H1 (cell line): Measurements from ENCODE around the gene HGFAC. TPM values are rescaled to one million over a fixed set of nuclear protein-coding genes. Genes with fewer than 3 reads are reported as not detected.

Experiments
- CTBP2 ChIP-seq: IDR thresholded peaks from 2 replicates; pipeline ENCODE4 v1.7.0; 2011; ENCODE audit warnings: borderline replicate concordance, mild to moderate bottlenecking, moderate library complexity, mixed read lengths, low read length; ENCODE audit not compliant: insufficient read depth, insufficient read length
- PHF8 ChIP-seq: fragments of 200-600 bp; sonication (generic); conservative IDR thresholded peaks from 2 replicates; pipeline ENCODE4 v1.7.1; 2012; ENCODE audit warnings: low read depth, mild to moderate bottlenecking, inconsistent platforms, low read length, moderate library complexity
- POU5F1 ChIP-seq: IDR thresholded peaks from 2 replicates; pipeline ENCODE4 v1.6.1; 2011; ENCODE audit warnings: low read depth, mild to moderate bottlenecking, low read length, moderate library complexity
- RFX5 ChIP-seq: IDR thresholded peaks from 2 replicates; pipeline ENCODE4 v1.6.1; 2011; ENCODE audit warnings: low read depth, low read length, improper control_type of control experiment, borderline replicate concordance
- TBP ChIP-seq: IDR thresholded peaks from 2 replicates; pipeline ENCODE4 v1.6.1; 2011; ENCODE audit warnings: low read depth, low read length, improper control_type of control experiment
- polyA plus RNA-seq, 7 experiments: library from polyadenylated mRNA; depleted of rRNA in 3 of 7; stranded (reverse) in 5 of 7; unstranded in 2 of 7; fragments of >200 nt in 5 of 7; fragments of 200-250 nt in 2 of 7; gene quantifications; 1 replicate in 5 of 7; 2 replicates in 1 of 7; 4 replicates in 1 of 7; pipeline versions ENCODE4 v1.2.1 to v1.2.3, GENCODE V29; 2011 to 2013; ENCODE audit warnings: missing spikeins in 2 of 7, mixed read lengths in 2 of 7
- total RNA-seq: library from RNA; stranded (reverse); fragmentation: NEBNext Ultra II Directional; extraction: Animal tissue kit (Norgen Biotek cat#: 25700); gene quantifications from 2 replicates; pipeline ENCODE4 v1.2.1, GENCODE V29; 2021
- TF ChIP-seq, protein P1 (sequence below): fragments of 300-600 bp; sonication (generic); IDR thresholded peaks from 2 replicates; pipeline ENCODE4 v1.7.1; 2012; ENCODE audit warnings: low read length, moderate library complexity, mild to moderate bottlenecking, inconsistent platforms; ENCODE audit not compliant: insufficient replicate concordance
- TF ChIP-seq, protein P2 (sequence below), 3 experiments: IDR thresholded peaks; 1 replicate in 2 of 3; 2 replicates in 1 of 3; pipeline versions ENCODE4 v1.5.1 to v1.6.1; 2011; ENCODE audit warnings: low read length in 3 of 3, mild to moderate bottlenecking in 3 of 3, inconsistent platforms in 2 of 3, low read depth in 1 of 3, moderate library complexity in 1 of 3; ENCODE audit not compliant: insufficient read depth in 1 of 3; ENCODE audit errors: control extremely low read depth in 1 of 3

HGFAC gene
- total and polyA plus RNA-seq, 2 of the 8 experiments (the other 6 are each of a cell fraction or from before 2014, with no cell fraction given), result 0.14 to 0.15 TPM

DNA sequence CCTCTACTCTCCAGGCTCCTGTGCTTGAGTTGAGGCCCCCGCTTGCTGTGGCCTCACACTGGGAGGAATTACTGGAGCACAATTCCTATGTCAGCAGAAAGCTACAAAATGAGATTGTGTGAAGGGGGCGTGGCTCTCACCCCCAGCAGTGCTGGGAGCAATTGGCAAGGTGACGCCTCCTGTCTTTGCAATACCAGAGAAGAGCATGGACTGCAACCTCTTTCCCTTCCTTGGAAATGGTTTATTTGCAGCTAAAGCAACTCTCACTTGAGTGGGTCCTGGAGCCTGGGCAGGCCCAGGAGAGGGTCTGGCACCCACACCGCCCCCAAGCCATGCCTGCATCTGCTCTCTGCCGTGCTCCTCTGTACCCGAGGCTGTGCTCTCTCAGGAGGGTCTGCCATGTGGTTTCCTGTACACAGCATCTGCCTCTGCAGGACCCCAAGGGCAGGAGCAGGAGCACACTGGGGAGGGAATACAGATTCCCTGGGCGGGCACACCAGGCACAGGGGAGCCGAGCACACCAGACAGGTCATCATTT lies 32.9 kb upstream of the HGFAC start (continued):
- TF ChIP-seq, protein P1, sequence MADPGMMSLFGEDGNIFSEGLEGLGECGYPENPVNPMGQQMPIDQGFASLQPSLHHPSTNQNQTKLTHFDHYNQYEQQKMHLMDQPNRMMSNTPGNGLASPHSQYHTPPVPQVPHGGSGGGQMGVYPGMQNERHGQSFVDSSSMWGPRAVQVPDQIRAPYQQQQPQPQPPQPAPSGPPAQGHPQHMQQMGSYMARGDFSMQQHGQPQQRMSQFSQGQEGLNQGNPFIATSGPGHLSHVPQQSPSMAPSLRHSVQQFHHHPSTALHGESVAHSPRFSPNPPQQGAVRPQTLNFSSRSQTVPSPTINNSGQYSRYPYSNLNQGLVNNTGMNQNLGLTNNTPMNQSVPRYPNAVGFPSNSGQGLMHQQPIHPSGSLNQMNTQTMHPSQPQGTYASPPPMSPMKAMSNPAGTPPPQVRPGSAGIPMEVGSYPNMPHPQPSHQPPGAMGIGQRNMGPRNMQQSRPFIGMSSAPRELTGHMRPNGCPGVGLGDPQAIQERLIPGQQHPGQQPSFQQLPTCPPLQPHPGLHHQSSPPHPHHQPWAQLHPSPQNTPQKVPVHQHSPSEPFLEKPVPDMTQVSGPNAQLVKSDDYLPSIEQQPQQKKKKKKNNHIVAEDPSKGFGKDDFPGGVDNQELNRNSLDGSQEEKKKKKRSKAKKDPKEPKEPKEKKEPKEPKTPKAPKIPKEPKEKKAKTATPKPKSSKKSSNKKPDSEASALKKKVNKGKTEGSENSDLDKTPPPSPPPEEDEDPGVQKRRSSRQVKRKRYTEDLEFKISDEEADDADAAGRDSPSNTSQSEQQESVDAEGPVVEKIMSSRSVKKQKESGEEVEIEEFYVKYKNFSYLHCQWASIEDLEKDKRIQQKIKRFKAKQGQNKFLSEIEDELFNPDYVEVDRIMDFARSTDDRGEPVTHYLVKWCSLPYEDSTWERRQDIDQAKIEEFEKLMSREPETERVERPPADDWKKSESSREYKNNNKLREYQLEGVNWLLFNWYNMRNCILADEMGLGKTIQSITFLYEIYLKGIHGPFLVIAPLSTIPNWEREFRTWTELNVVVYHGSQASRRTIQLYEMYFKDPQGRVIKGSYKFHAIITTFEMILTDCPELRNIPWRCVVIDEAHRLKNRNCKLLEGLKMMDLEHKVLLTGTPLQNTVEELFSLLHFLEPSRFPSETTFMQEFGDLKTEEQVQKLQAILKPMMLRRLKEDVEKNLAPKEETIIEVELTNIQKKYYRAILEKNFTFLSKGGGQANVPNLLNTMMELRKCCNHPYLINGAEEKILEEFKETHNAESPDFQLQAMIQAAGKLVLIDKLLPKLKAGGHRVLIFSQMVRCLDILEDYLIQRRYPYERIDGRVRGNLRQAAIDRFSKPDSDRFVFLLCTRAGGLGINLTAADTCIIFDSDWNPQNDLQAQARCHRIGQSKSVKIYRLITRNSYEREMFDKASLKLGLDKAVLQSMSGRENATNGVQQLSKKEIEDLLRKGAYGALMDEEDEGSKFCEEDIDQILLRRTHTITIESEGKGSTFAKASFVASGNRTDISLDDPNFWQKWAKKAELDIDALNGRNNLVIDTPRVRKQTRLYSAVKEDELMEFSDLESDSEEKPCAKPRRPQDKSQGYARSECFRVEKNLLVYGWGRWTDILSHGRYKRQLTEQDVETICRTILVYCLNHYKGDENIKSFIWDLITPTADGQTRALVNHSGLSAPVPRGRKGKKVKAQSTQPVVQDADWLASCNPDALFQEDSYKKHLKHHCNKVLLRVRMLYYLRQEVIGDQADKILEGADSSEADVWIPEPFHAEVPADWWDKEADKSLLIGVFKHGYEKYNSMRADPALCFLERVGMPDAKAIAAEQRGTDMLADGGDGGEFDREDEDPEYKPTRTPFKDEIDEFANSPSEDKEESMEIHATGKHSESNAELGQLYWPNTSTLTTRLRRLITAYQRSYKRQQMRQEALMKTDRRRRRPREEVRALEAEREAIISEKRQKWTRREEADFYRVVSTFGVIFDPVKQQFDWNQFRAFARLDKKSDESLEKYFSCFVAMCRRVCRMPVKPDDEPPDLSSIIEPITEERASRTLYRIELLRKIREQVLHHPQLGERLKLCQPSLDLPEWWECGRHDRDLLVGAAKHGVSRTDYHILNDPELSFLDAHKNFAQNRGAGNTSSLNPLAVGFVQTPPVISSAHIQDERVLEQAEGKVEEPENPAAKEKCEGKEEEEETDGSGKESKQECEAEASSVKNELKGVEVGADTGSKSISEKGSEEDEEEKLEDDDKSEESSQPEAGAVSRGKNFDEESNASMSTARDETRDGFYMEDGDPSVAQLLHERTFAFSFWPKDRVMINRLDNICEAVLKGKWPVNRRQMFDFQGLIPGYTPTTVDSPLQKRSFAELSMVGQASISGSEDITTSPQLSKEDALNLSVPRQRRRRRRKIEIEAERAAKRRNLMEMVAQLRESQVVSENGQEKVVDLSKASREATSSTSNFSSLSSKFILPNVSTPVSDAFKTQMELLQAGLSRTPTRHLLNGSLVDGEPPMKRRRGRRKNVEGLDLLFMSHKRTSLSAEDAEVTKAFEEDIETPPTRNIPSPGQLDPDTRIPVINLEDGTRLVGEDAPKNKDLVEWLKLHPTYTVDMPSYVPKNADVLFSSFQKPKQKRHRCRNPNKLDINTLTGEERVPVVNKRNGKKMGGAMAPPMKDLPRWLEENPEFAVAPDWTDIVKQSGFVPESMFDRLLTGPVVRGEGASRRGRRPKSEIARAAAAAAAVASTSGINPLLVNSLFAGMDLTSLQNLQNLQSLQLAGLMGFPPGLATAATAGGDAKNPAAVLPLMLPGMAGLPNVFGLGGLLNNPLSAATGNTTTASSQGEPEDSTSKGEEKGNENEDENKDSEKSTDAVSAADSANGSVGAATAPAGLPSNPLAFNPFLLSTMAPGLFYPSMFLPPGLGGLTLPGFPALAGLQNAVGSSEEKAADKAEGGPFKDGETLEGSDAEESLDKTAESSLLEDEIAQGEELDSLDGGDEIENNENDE, result no peak
- TF ChIP-seq CTBP2 (no peak), RFX5 (no peak), PHF8 (no peak), POU5F1 (no peak), TBP (no peak)
- TF ChIP-seq, protein P2, sequence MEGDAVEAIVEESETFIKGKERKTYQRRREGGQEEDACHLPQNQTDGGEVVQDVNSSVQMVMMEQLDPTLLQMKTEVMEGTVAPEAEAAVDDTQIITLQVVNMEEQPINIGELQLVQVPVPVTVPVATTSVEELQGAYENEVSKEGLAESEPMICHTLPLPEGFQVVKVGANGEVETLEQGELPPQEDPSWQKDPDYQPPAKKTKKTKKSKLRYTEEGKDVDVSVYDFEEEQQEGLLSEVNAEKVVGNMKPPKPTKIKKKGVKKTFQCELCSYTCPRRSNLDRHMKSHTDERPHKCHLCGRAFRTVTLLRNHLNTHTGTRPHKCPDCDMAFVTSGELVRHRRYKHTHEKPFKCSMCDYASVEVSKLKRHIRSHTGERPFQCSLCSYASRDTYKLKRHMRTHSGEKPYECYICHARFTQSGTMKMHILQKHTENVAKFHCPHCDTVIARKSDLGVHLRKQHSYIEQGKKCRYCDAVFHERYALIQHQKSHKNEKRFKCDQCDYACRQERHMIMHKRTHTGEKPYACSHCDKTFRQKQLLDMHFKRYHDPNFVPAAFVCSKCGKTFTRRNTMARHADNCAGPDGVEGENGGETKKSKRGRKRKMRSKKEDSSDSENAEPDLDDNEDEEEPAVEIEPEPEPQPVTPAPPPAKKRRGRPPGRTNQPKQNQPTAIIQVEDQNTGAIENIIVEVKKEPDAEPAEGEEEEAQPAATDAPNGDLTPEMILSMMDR (IDR thresholded peaks at IDR 0.05; ENCODE audit: control extremely low read depth in 1 of 3, insufficient read depth in 1 of 3, low read depth in 1 of 3, low read length in 3 of 3), result no peak
